Measurements from ENCODE around the gene GPR39. TPM values are rescaled to one million over a fixed set of nuclear protein-coding genes. Genes with fewer than 3 reads are reported as not detected.

Gene GPR39
- total and polyA plus RNA-seq, 9 donors, result 0.08 to 2.0 (median 0.42) TPM; not detected in 2

GRCh38 chr2:132562245-132562644 lies 145.6 kb downstream of the GPR39 start:
- Histone ChIP-seq H3K4me3 (no peak overlapping the region), H3K36me3 (no peaks in the 10 kb centered on the region), H3K9me3 (no peaks in the 10 kb centered on the region), H3K27ac (no peak overlapping the region), H3K27me3 (no peaks in the 10 kb centered on the region), H3K4me1 (ENCODE audit: insufficient read depth) (no peaks in the 10 kb centered on the region)
- intact Hi-C loops (cut with DNase I), result no loop called here
- no peak for DNase-seq
- 89 to 96% (median 94%) methylated on average over 4 of the region's 4 CpGs for WGBS, 3 donors
- TF ChIP-seq POLR2A (IDR thresholded peaks at IDR 0.05) (no peak), CTCF (IDR thresholded peaks at IDR 0.05) (no peak), EP300 (IDR thresholded peaks at IDR 0.05) (no peak)

- intact Hi-C loops (cut with DNase I), result no loop called here
- Histone ChIP-seq H3K4me1 (ENCODE audit: insufficient read depth) (no peaks in the 10 kb centered on the region), H3K27ac (no peak overlapping the region), H3K4me3 (no peak overlapping the region), H3K36me3 (no peaks in the 10 kb centered on the region), H3K9me3 (no peaks in the 10 kb centered on the region), H3K27me3 (no peaks in the 10 kb centered on the region)
- 17 to 38% (median 23%) methylated on average over 2 of the region's 2 CpGs for WGBS, 3 donors
- TF ChIP-seq POLR2A (IDR thresholded peaks at IDR 0.05), result no peak
- no peak for TF ChIP-seq EP300 (IDR thresholded peaks at IDR 0.05)
- TF ChIP-seq CTCF (IDR thresholded peaks at IDR 0.05), result no peak
- DNase-seq, result no peak
These were observed 147.5 kb downstream of the GPR39 start for GRCh38 chr2:132564065-132564464.

- H3K9me3 ChIP-seq, result no peaks in the 10 kb centered on the region
- no peak for TF ChIP-seq CTCF (IDR thresholded peaks at IDR 0.05)
- H3K36me3 ChIP-seq, result no peaks in the 10 kb centered on the region
- DNase-seq, result no peak
- H3K4me3 ChIP-seq, result no peak overlapping the region
- no peaks in the 10 kb centered on the region for H3K4me1 ChIP-seq (ENCODE audit: insufficient read depth)
- WGBS, 3 donors, result 93 to 95% (median 95%) methylated on average over 6 of the region's 6 CpGs
- no peak overlapping the region for H3K27ac ChIP-seq
- intact Hi-C loops (cut with DNase I), result no loop called here
- H3K27me3 ChIP-seq, result no peaks in the 10 kb centered on the region
These were observed 149.8 kb downstream of the GPR39 start for GRCh38 chr2:132566379-132566778.

GRCh38 chr2:132567682-132568081 lies 151.1 kb downstream of the GPR39 start:
- Histone ChIP-seq H3K36me3 (no peaks in the 10 kb centered on the region), H3K4me1 (ENCODE audit: insufficient read depth) (no peaks in the 10 kb centered on the region), H3K27ac (no peak overlapping the region), H3K4me3 (no peak overlapping the region), H3K9me3 (no peaks in the 10 kb centered on the region), H3K27me3 (no peaks in the 10 kb centered on the region)
- DNase-seq, result no peak
- WGBS, 3 donors, result 79 to 82% (median 82%) methylated on average over 5 of the region's 5 CpGs
- no peak for TF ChIP-seq EP300 (IDR thresholded peaks at IDR 0.05)
- no peak for TF ChIP-seq CTCF (IDR thresholded peaks at IDR 0.05)
- no peak for TF ChIP-seq POLR2A (IDR thresholded peaks at IDR 0.05)
- intact Hi-C loops (cut with DNase I), result no loop called here

GRCh38 chr2:132568656-132569055 lies 152.1 kb downstream of the GPR39 start:
- no peak for TF ChIP-seq CTCF (IDR thresholded peaks at IDR 0.05)
- TF ChIP-seq EP300 (IDR thresholded peaks at IDR 0.05), result no peak
- no peak for TF ChIP-seq POLR2A (IDR thresholded peaks at IDR 0.05)
- H3K27me3 ChIP-seq, result no peaks in the 10 kb centered on the region
- intact Hi-C loops (cut with DNase I), result no loop called here
- H3K27ac ChIP-seq, result no peak overlapping the region
- no peaks in the 10 kb centered on the region for H3K36me3 ChIP-seq
- H3K9me3 ChIP-seq, result no peaks in the 10 kb centered on the region
- WGBS, 3 donors, result 85 to 91% (median 88%) methylated on average over 3 of the region's 3 CpGs
- no peak for DNase-seq
- H3K4me1 ChIP-seq (ENCODE audit: insufficient read depth), result no peaks in the 10 kb centered on the region
- no peak overlapping the region for H3K4me3 ChIP-seq
